Measurements from ENCODE around the gene OR52N2.

Gene OR52N2

GRCh38 chr11:5818245-5818886 is 9.6 kb downstream of the OR52N2 start:
- no peaks in the 10 kb centered on the region for H3K36me3 ChIP-seq (ENCODE audit: control insufficient read depth, insufficient read depth, low read length)
- peak overlapping the region; percentile 24 for H3K4me3 ChIP-seq (ENCODE audit: insufficient read depth, low read depth, low read length, poor library complexity, severe bottlenecking)
- H3K27ac ChIP-seq (ENCODE audit: insufficient read depth, low read length, poor library complexity, severe bottlenecking): no peak overlapping the region
- H3K27me3 ChIP-seq (replicated peaks; ENCODE audit: control insufficient read depth, insufficient read depth, low read length, poor library complexity, severe bottlenecking): no peaks in the 10 kb centered on the region
- H3K9me3 ChIP-seq (ENCODE audit: control insufficient read depth, low read length): no peaks in the 10 kb centered on the region
- no peak for DNase-seq
- no peaks in the 10 kb centered on the region for H3K4me1 ChIP-seq (ENCODE audit: control insufficient read depth, insufficient read depth, low read length, poor library complexity, severe bottlenecking)

DNA sequence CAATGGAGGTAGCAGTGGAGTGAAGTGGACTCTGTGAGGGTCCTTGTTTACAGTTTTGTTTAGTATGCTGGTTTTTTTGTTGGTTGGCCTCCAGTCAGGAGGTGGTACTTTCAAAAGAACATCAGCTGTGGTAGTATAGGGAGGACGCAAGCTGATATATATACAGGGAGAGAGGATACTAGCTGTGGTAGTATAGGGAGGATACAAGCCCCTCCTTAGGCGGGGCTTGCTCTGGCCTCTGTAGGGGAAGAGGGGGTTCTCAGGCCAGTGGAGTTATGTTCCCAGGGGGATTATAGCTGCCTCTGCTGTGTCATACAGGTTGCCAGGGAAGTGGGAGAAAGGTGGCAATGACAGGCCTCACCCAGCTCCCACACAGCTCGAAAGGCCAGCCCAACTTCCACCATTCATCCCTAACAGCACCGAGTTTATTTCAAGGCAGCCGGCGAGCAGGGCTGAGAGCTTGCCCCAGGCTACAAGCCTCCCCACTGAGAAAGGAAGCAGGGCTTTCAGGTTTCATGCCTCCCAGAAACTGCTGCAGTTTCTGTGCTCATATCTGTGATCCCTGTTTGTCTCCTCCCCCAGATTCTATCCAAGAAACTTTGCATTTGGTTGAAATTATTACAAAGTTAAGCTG is 22.6 kb downstream of the OR52N2 start:
- Histone ChIP-seq H3K36me3 (ENCODE audit: control insufficient read depth, insufficient read depth, low read length) (no peaks in the 10 kb centered on the region), H3K9me3 (ENCODE audit: control insufficient read depth, low read length) (no peaks in the 10 kb centered on the region), H3K4me3 (ENCODE audit: insufficient read depth, low read depth, low read length, poor library complexity, severe bottlenecking) (no peak overlapping the region), H3K27me3 (replicated peaks; ENCODE audit: control insufficient read depth, insufficient read depth, low read length, poor library complexity, severe bottlenecking) (no peaks in the 10 kb centered on the region), H3K4me1 (ENCODE audit: control insufficient read depth, insufficient read depth, low read length, poor library complexity, severe bottlenecking) (no peaks in the 10 kb centered on the region), H3K27ac (ENCODE audit: insufficient read depth, low read length, poor library complexity, severe bottlenecking) (no peak overlapping the region)
- no peak for DNase-seq

DNA sequence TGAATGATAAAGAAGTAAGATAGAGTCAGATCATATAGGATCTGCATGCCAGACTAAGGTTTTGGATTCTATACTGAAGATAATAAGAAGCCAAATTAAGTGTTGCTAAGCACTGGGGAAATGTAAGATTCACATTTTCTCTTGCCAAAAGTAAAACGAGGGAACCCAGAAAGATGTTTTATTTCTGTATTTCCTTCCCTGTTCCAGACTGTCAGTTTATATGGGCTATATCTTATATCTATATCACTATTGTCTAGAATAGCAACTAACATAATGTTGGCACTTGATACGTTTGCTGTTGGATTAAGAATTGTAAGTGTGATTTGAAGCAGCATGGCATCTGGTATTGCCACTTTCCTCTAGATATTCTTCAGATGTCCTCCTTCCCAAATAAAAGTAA is 24.7 kb downstream of the OR52N2 start:
- H3K9me3 ChIP-seq (ENCODE audit: control insufficient read depth, low read length): no peaks in the 10 kb centered on the region
- no peaks in the 10 kb centered on the region for H3K27me3 ChIP-seq (replicated peaks; ENCODE audit: control insufficient read depth, insufficient read depth, low read length, poor library complexity, severe bottlenecking)
- H3K4me1 ChIP-seq (ENCODE audit: control insufficient read depth, insufficient read depth, low read length, poor library complexity, severe bottlenecking): no peaks in the 10 kb centered on the region
- no peaks in the 10 kb centered on the region for H3K36me3 ChIP-seq (ENCODE audit: control insufficient read depth, insufficient read depth, low read length)
- no peak overlapping the region for H3K27ac ChIP-seq (ENCODE audit: insufficient read depth, low read length, poor library complexity, severe bottlenecking)
- no peak overlapping the region for H3K4me3 ChIP-seq (ENCODE audit: insufficient read depth, low read depth, low read length, poor library complexity, severe bottlenecking)
- DNase-seq: no peak

GRCh38 chr11:5837695-5838094 is 29.0 kb downstream of the OR52N2 start:
- Histone ChIP-seq H3K4me3 (ENCODE audit: insufficient read depth, low read depth, low read length, poor library complexity, severe bottlenecking) (no peak overlapping the region), H3K36me3 (ENCODE audit: control insufficient read depth, insufficient read depth, low read length) (no peaks in the 10 kb centered on the region), H3K4me1 (ENCODE audit: control insufficient read depth, insufficient read depth, low read length, poor library complexity, severe bottlenecking) (no peaks in the 10 kb centered on the region), H3K9me3 (ENCODE audit: control insufficient read depth, low read length) (no peaks in the 10 kb centered on the region), H3K27me3 (replicated peaks; ENCODE audit: control insufficient read depth, insufficient read depth, low read length, poor library complexity, severe bottlenecking) (no peaks in the 10 kb centered on the region), H3K27ac (ENCODE audit: insufficient read depth, low read length, poor library complexity, severe bottlenecking) (no peak overlapping the region)
- no peak for DNase-seq

DNA sequence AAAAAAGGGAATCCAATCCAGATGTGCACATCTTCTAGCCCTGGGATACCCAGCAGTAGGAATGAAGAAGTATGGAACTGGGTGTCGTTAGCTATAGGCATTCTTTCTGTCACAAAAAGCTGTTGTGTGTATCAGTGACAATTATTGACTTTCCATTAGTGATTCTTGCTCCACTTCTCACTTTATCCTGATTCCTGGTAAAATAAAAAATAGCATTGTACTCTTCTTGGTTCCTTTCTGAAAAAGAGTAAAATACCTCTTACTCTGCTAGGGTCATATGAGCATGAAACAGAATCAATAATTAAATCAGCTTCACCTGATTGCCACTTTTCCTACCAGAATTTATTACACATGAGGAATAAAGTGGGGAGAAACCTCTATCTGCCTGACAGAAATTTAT is 33.1 kb downstream of the OR52N2 start, which contains the start of gene OR52E6:
OR52E6 (minus strand) TSS at position 101 of the 400 bp plus-strand sequence; CDS start at position 101, 0 bp downstream.
- Histone ChIP-seq H3K9me3 (ENCODE audit: control insufficient read depth, low read length) (no peaks in the 10 kb centered on the region), H3K4me1 (ENCODE audit: control insufficient read depth, insufficient read depth, low read length, poor library complexity, severe bottlenecking) (no peaks in the 10 kb centered on the region), H3K27ac (ENCODE audit: insufficient read depth, low read length, poor library complexity, severe bottlenecking) (no peak within 1 kb of the TSS), H3K27me3 (replicated peaks; ENCODE audit: control insufficient read depth, insufficient read depth, low read length, poor library complexity, severe bottlenecking) (no peaks in the 10 kb centered on the region), H3K4me3 (ENCODE audit: insufficient read depth, low read depth, low read length, poor library complexity, severe bottlenecking) (no peak within 1 kb of the TSS), H3K36me3 (ENCODE audit: control insufficient read depth, insufficient read depth, low read length) (no peaks in the 10 kb centered on the region)
- DNase-seq: no peak

- H3K4me1 ChIP-seq (ENCODE audit: control insufficient read depth, insufficient read depth, low read length, poor library complexity, severe bottlenecking): no peaks in the 10 kb centered on the region
- DNase-seq: no peak
- H3K27ac ChIP-seq (ENCODE audit: insufficient read depth, low read length, poor library complexity, severe bottlenecking): no peak overlapping the region
- no peaks in the 10 kb centered on the region for H3K9me3 ChIP-seq (ENCODE audit: control insufficient read depth, low read length)
- H3K4me3 ChIP-seq (ENCODE audit: insufficient read depth, low read depth, low read length, poor library complexity, severe bottlenecking): no peak overlapping the region
- no peaks in the 10 kb centered on the region for H3K36me3 ChIP-seq (ENCODE audit: control insufficient read depth, insufficient read depth, low read length)
- H3K27me3 ChIP-seq (replicated peaks; ENCODE audit: control insufficient read depth, insufficient read depth, low read length, poor library complexity, severe bottlenecking): no peaks in the 10 kb centered on the region
Observed at GRCh38 chr11:5846701-5847100, 38.0 kb downstream of the OR52N2 start.

DNA sequence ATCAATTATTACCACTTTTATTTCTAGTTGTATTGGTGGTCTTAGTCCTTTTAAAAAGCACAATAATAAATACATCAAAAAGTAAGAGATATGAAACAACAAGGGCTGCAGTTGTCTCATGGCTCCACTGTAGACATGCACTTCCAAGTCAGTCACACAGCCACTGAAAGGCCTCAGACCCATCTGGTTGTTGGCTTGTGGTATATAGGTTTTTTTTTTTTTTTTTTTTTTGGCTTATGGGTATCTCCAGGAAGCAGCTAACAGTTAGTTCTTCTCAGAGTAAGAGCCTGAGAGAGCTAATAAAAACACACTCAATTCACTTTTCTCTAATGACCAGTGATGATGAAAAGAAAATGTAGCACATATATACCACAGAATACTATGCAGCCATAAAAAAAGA is 39.0 kb downstream of the OR52N2 start:
- no peaks in the 10 kb centered on the region for H3K36me3 ChIP-seq (ENCODE audit: control insufficient read depth, insufficient read depth, low read length)
- H3K4me3 ChIP-seq (ENCODE audit: insufficient read depth, low read depth, low read length, poor library complexity, severe bottlenecking): no peak overlapping the region
- H3K27ac ChIP-seq (ENCODE audit: insufficient read depth, low read length, poor library complexity, severe bottlenecking): no peak overlapping the region
- no peaks in the 10 kb centered on the region for H3K27me3 ChIP-seq (replicated peaks; ENCODE audit: control insufficient read depth, insufficient read depth, low read length, poor library complexity, severe bottlenecking)
- no peaks in the 10 kb centered on the region for H3K4me1 ChIP-seq (ENCODE audit: control insufficient read depth, insufficient read depth, low read length, poor library complexity, severe bottlenecking)
- H3K9me3 ChIP-seq (ENCODE audit: control insufficient read depth, low read length): no peaks in the 10 kb centered on the region
- DNase-seq: no peak

- no peak for DNase-seq
- Histone ChIP-seq H3K27ac (ENCODE audit: insufficient read depth, low read length, poor library complexity, severe bottlenecking) (no peak overlapping the region), H3K4me1 (ENCODE audit: control insufficient read depth, insufficient read depth, low read length, poor library complexity, severe bottlenecking) (no peaks in the 10 kb centered on the region), H3K27me3 (replicated peaks; ENCODE audit: control insufficient read depth, insufficient read depth, low read length, poor library complexity, severe bottlenecking) (no peaks in the 10 kb centered on the region), H3K9me3 (ENCODE audit: control insufficient read depth, low read length) (no peaks in the 10 kb centered on the region), H3K4me3 (ENCODE audit: insufficient read depth, low read depth, low read length, poor library complexity, severe bottlenecking) (no peak overlapping the region), H3K36me3 (ENCODE audit: control insufficient read depth, insufficient read depth, low read length) (no peaks in the 10 kb centered on the region)
Observed at GRCh38 chr11:5851002-5851401, 42.3 kb downstream of the OR52N2 start.

DNA sequence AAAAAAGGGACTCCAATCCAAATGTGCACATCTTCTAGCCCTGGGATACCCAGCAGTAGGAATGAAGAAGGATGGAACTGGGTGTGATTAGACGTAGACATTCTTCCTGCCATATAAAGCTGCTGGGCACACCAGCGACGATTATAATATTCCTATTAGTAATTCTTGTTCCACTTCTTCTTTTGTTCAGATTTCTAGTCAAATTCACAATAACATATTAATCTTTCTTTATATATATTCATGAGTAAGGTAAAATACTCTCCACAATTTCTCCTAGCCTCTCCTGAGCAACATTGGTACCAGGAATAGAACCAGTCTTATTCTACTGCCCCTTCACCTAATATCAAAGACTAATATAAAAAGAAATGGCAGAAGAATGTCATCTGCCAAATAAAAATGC is 48.9 kb downstream of the OR52N2 start, which contains the start of gene OR52E8:
OR52E8 (minus strand) TSS at position 101 of the 400 bp plus-strand sequence; CDS start at position 101, 0 bp downstream.
- H3K27me3 ChIP-seq (replicated peaks; ENCODE audit: control insufficient read depth, insufficient read depth, low read length, poor library complexity, severe bottlenecking): no peaks in the 10 kb centered on the region
- no peak within 1 kb of the TSS for H3K4me3 ChIP-seq (ENCODE audit: insufficient read depth, low read depth, low read length, poor library complexity, severe bottlenecking)
- no peaks in the 10 kb centered on the region for H3K9me3 ChIP-seq (ENCODE audit: control insufficient read depth, low read length)
- H3K36me3 ChIP-seq (ENCODE audit: control insufficient read depth, insufficient read depth, low read length): no peaks in the 10 kb centered on the region
- DNase-seq: no peak
- no peaks in the 10 kb centered on the region for H3K4me1 ChIP-seq (ENCODE audit: control insufficient read depth, insufficient read depth, low read length, poor library complexity, severe bottlenecking)
- no peak within 1 kb of the TSS for H3K27ac ChIP-seq (ENCODE audit: insufficient read depth, low read length, poor library complexity, severe bottlenecking)

DNA sequence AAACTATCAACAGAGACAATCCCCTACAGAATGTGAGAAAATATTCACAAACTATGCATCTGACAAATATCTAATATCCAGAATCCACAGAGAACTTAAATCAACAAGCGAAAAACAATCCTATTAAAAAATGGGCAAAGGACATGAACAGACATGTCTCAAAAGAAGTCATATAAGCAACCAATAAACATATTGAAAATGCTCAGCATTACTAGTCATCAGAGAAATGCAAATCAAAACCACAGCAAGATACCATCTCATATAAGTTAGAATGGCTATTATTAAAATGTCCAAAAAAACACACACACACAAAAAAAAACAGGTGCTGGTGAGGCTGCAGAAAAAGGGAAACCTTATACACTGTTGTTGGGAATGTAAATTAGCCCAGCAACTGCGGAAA is 57.1 kb downstream of the OR52N2 start:
- no peaks in the 10 kb centered on the region for H3K36me3 ChIP-seq (ENCODE audit: control insufficient read depth, insufficient read depth, low read length)
- no peaks in the 10 kb centered on the region for H3K9me3 ChIP-seq (ENCODE audit: control insufficient read depth, low read length)
- DNase-seq: no peak
- H3K4me1 ChIP-seq (ENCODE audit: control insufficient read depth, insufficient read depth, low read length, poor library complexity, severe bottlenecking): no peaks in the 10 kb centered on the region
- no peak overlapping the region for H3K27ac ChIP-seq (ENCODE audit: insufficient read depth, low read length, poor library complexity, severe bottlenecking)
- H3K27me3 ChIP-seq (replicated peaks; ENCODE audit: control insufficient read depth, insufficient read depth, low read length, poor library complexity, severe bottlenecking): no peaks in the 10 kb centered on the region
- H3K4me3 ChIP-seq (ENCODE audit: insufficient read depth, low read depth, low read length, poor library complexity, severe bottlenecking): no peak overlapping the region

Measured in effector memory CD4-positive, alpha-beta T cell (primary cell).